22Rv1 (cell line): Measurements from ENCODE around the gene B4GALNT1.

Experiments
- CTCF ChIP-seq: fragments of 450-650 bp; IDR thresholded peaks from 2 replicates; pipeline ENCODE4 v1.5.1; 2017; ENCODE audit warnings: mild to moderate bottlenecking
- ZFX ChIP-seq: fragments of 450-650 bp; IDR thresholded peaks from 2 replicates; pipeline ENCODE4 v1.6.1; 2017; ENCODE audit warnings: antibody characterized with exemption, borderline replicate concordance

GRCh38 chr12:57679697-57680096 is 46.7 kb upstream of the B4GALNT1 start:
- TF ChIP-seq CTCF (no peak), ZFX (no peak)
